GM21381 (cell line): ENCODE results near the gene BIN1.

Source experiments
- ATAC-seq: cut with Tn5 transposase; IDR thresholded peaks from one replicate; pipeline ENCODE4 v1.9.1; 2021; ENCODE audit warnings: mild to moderate bottlenecking, moderate library complexity; ENCODE audit not compliant: unreplicated experiment

The BIN1 gene

DNA sequence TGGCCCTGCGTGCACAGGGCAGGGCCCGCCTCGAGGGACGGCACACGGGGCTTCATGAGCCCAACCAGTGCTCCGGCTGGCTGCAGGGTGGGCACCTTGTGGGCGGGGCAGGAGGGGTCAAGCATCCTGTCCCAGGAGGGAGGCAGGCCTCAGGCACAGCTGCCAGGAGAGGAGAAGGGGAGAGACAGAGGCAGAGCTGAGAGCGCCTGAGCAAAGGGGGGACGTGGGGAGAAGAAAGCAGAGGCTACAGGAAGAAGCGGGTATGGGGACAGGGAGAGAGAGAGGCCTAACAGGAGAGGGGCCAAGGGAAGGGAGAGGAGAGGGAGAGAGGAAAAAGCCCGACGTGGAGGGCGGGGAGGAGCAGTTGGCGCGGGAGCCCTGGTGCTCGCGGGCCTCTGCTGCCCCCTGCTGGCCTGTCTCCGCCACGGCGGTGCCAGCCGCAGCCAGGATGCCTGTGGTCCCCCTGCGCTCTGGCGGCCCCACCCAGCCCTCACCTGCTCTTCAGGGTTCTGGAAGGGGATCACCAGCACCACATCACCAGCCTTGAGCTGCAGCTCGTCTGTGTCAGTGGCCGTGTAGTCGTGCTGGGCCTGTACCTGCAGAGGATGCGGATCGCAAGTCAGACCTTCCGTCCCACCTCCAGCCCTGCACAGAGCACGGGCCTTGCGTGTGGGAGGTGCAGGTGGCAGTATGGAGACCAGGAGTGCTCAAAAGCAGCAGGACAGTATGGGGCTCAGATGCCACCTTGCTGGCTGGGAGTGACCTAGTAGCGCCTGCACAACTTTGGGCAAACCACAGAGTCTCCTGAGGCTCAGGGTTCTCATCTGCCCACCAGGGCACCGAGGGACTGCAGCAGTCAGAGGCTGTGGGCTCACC is 56.8 kb downstream of the BIN1 start:
- peak; percentile 66 for ATAC-seq

DNA sequence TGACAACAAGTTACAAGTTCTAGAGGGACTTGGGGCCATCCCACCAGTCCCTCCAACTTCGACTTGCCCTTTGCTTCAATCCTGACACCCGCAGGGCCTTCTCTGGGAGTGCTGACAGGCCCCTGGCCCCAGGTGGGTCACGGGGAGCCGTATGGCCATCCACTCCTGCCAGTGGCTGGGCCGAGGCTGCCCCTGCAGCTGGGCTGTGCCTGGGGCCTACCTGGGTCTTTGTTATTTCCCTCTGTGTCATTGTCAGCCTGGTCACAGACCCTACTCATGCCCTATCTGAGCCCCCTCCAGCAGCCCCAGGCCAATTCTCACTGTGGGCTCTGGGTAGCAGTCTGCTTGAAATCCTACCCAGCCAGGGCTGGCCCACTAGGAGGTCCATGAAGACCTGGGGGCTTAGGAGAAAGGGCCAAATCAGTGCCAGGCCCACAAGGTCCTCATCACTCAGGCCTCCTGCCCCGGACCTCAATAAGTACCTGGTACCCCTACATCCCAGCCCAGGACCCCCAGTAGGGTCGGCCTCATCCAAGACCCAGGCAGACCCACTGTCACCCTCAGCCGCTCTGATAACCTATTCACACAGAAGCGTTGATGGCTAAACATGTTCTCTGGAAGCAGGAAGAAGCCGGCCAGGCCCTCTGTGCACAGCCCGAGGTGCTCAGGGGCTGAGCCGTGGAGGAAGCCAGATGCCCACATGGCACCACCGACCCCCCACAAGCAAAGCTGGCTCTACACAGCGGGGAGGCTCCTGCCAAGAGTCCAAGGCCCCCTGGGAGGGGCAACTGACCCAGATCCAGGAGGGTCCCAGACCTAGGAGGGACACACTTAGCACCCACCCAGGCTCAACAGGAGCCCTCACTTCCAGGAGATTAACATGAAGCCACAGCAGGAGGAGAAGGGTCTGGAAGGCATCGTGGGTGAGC is 57.7 kb downstream of the BIN1 start:
- ATAC-seq = no peak

DNA sequence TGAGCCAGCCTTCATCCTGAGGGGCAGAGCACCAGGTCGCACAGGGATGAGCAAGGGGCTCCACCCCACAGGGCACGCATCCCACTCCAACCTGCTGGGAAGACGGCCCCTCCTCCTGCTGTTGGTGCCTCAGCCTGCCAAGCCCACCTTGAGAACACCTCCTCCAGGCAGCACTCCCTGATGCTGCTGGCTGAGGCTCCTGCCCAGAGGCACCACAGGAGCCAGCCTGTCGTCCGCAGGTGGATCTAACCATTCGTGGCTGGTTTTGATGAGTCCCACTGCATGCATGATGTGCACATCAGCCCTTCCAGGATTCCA is 58.4 kb downstream of the BIN1 start:
- no peak for ATAC-seq

DNA sequence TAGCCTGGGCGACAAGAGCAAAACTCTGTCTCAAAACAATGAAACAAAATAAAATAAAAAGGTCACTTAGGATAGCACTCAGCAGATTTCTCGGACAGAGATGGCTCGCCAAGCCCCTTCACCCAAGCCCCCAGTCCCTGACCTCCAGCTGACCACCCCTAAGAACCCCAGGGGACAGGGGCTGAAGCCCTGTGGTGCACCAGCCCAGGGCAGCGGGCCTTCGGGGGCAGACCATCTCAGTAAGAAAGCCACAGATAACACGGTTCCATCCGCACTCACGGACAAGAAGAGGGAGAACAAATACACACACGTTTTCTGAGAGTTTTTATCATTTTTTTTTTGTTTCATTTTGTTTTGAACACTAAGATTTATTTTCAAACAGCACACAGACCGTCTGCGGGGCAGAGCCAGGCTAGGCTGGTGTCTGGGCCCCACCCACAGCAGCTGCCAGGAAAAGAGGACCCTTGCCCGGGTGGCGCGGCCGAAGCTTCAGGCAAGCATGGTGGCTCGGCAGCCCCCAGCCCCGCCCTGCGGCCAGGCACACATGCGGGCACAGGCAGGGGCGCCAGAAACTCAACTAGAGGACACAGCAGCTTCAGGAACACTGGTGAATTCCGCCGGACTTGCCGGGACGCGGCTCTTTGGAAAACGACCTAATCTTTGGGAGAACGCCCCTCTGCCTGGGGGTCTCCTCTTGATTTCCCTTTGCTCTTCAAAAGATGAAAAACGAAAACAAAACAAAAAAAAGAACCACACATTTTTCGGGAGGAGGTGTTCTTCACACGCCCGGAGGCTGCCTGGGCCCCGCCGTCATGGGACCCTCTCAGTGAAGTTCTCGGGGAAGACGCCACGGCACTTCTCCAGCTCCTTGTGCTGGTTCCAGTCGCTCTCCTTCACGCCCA is 59.0 kb downstream of the BIN1 start:
- ATAC-seq = no peak

DNA sequence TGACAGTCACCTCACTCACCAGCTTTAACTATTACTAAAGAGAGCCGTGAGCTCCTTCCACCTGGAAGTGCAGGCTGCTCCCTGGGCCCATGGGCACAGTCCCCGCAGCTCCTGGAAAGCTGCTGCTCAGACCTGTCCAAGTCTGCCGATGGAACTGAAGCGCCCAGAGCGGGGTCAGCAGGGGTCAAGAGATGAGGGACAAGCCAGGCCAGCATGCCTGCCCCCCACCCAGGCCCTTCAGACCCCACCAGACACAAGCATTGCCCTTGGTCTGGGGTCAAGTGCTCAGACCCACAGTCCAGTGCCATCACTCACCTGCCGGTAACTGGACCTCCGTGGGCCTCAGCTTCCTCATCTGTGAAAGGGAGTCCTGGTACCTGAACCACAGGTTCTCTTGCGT is 59.9 kb downstream of the BIN1 start:
- ATAC-seq = no peak

DNA sequence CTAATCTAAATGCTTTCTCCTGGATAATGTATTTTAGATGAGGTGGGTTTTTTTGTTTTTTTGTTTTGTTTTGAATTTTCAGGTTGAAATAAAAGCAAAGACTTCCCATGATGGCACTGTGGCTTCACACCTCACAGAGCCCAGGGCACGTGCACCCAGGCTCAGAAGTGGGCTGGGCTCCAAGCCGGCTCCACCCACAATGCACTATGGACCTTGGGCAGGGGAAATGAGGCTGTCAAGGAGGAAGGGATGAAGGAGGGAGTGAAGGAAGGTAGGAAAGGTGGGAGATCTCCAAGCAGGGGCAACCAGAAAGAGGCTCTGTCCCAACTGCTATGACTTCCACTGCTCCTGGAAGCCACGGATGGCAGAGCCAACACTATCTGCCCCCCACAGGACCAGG is 60.4 kb downstream of the BIN1 start:
- no peak for ATAC-seq

DNA sequence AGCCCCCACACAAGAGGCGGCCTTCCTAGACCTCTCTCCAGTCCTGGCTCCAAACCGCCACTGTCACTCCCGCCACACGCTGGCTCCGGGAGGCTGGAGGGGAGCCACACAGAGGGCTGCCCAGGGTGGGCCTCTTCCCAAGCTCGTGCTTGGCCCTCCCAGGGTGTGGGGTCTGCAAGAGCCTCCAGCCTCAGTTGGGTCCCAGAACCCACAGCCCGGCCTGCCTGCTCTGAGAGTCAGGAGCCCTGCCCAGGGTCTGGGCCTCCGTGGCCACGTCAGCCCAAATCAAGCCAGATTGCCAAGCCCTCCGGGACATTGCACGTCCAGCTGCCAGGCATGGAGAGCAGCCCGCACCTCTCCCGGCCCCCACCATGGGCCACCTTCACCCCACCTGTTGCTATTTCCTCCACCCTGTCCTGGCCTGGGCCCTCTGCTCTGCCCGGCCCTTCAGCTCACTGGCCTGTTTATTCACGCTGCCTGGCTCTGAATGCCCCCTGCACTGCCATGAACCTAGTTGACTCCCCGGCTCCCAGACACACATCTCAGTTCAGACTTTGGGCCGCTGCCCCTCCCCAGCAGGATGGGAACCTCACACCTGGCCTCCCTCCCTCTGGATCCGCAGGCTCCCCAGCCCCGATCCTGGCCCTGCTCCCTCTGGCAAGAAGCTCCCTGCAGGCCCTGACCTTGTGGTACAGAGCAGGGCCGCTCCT is 61.0 kb downstream of the BIN1 start:
- no peak for ATAC-seq

DNA sequence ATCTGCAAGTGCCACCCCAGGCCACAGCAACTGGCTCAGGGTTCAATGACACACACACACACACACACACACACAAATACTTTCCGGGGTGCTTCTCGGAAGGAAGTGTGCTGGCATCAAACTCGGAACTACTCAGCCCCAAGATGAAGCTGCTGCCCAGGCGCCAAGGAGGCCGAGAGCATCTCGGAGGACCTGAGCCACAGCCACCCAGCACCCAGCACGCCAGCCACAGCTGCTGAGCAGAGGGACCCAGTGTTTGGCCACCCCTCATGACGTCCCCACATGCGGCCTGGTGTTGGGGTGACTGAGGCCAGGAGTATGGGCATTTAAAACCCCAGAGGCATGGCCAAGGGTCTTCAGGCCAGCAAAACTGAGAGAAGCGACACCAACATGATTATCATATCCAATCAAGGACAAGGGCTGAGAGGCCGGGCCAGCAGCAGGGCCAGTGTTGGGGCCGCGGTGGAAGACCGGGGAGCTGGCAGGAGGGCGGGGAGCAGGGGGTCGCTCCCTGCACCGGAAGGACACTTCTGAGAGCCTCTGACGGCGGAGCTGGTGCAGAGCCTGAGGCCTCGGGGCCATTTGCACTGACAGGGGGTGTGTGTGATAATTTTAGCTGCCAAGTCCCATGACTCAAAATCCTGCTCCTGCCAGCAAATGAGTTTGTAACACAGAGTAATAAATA is 61.8 kb downstream of the BIN1 start:
- no peak for ATAC-seq

DNA sequence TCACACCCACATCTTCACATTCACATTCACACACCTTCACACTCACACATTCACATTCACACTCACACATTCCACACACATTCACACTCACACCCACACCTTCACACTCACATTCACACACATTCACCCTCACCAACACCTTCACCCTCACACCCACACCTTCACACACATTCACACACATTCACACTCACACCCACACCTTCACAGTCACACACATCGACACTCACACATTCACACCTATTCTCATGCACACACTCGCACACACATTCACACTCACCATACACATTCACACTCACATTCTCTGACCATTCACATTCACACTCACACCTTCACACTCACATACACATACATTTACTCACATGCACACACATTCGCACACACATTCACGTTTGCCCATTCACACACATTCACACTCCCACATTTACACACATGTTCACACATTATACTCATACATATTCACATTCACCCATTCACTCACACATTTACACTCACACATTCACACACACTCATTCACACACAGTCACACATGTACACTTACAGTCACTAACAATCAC is 62.7 kb downstream of the BIN1 start:
- ATAC-seq = no peak

DNA sequence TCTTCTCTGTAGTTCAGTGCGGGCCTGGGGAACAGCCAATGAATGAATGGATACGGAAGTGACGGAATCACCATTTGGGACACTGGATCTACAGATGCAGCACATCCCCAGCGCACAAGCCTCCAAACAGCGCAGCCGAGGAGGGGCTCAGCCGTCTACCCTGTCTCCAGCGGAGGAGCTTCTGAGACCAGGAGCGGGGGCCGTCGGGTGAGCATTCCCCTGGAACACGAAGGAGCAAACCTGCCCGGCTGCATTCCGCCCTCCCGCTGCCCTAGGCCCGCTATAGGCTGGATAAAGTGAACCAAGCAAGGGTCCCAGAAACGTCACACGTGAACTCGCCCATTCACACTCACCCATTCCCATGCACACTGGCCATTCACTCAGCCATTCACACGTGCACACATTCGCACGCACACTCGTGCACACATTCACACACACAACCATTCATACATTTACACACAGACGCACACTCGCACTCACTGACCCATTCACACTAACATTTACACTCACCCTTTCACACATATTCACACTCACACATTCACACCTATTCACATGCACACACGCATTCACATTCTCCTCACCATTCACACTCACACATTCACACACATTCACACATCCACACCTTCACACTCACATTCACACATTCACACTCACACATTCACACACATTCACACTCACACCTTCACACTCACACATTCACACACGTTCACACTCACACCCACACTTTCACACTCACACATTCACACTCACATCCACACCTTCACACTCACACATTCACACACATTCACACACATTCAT is 63.4 kb downstream of the BIN1 start:
- ATAC-seq = no peak

DNA sequence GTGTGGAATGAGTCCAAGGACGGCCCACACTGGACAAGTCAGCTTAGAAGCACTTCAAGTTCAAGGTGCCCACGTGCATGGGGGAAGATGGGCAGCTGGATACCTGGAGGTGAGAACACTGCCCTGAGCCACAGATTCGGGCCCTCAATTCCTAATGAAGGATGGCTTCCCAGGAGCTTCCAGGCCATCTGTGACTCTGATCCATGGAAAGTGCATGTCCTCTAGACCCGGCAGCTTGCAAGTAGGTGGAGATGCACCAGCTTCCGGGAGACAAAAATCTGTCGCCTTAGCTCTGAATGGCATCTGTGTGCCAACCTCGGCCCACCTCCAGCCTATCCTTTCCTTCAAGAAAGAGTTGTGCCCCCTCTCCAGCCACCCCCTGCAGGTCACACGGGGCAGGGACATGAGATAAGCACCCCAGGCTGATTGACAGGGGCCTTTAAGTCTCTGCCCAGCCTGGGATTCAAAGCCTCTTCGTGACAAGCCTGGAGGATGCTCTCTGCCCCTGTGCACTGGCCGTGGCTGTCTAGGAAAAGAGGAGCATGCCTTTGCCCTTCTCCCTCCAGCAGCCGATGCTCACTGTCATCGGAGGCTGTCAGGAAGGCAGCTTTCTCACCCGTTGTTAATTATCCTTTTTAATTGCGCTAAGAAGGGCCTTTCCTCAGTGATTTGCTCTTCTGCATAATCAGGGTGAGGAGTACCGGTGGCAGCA is 65.5 kb downstream of the BIN1 start:
- ATAC-seq = no peak

DNA sequence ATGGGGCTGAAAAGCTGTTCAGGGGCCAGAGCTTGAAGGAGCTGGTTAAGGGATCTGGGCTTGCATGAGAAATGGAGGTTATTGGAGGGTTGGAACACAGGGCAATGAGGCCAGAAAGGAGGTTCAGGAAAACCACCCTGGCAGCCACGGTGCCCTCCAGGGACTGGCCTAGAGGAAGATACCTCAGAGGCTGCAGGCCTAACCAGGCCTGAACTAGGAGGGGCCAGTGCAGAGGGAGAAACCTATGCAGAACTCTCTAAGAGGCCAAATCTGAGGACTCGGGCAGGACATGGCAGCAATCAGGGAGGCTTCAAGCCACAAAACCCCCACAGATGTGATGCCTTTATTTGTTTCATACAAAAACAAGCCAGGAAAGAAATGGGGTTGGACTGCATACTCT is 66.8 kb downstream of the BIN1 start:
- ATAC-seq = no peak

DNA sequence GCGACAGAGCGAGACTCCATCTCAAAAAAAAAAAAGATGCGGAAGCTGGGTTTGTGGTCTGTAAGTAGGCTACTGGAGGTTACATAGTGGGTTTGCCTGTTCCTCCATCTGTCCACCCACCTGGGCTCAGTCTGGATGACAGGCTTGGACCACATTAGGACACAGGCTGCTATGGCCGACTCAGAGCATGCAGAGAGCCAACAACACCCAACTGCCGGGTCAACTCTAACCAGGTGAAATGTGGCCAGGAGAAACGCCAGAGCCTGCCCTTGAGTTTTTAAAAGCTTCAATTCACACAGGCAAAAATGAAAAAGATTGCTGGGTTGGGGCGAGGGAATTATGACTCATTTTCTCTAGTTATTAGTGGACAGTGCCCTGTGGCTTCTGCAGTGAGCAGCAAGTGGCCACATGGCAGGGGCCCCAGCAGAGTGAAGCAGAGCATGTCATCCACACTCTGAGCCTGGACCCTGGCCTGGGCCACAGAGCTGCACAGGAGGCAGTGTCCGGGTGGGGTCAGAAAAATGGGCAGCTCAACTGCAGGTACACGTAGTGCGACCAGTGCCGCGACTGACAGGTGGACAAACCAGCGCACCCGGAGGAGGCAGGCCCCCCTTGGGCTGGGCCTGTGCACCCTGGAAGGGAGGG is 67.4 kb downstream of the BIN1 start:
- peak; percentile 54 for ATAC-seq

DNA sequence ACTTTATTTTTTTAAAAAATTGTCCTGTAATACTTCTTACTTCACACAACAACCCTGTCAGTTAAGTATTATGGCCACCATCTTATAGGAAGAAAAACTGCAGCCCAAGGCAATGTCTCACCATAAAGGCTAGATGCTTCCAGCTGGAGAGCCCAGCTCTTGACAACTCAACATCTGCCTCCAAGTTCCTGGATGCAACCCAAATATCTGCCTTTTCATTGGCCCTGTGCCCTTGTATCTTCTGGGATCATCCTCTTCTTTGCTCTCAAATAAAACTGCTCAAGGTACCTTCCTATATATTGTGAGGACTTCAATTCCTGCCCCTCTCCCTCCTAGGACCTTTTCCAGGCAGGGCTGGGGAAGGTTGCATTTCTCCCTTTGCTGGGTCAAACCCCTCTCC is 69.5 kb downstream of the BIN1 start:
- no peak for ATAC-seq

DNA sequence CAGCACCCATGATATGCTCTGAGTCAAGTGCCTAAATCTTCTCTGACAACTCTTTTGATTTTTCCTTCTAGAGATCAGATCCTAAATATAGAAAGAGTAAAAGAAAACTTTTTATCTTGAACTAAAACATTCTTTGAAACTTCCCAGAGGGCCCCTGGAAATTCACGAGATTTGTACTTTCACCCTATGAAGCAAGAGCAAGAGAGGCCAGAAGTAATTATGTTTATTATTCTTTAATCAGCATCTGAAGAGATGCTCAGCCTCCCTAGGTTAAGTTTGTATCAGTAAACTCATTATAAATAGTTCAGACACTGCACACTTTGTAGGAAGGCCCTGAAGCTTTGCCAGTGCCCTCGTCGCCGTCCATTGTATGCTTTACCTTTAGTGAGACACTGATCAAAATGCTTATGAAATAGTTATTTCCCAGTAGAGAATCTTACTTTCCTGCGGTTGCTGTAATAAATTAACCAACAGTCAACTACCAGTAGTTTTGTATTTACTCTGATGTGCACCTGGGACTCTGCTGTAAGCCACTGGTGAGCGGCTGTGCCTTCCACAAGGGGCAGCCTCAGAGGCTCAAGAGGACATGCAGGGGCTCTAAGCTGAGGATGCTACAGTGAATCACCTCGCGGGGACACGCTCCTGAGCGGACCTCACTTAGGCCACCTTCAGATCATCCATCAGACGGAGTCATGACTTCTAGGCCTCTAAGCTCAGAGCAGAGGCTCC is 71.9 kb downstream of the BIN1 start:
- ATAC-seq = peak; percentile 63

DNA sequence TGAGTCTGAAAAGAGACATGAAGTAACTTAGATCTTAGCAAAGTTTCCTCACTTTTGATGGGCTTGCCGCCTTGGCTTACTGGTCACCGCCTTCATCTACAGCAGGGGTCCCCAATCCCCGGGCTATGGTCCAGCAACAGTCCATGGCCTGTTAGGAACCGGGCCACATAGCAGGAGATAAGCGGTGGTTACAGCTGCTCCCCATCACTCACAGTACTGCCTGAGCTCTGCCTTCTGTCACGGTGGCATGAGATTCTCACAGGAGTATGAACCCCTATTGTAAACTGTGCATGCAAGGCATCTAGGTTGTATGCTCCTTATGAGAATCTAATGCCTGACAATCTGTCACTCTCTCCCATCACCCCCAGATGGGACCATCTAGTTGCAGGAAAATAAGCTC is 72.9 kb downstream of the BIN1 start:
- no peak for ATAC-seq

DNA sequence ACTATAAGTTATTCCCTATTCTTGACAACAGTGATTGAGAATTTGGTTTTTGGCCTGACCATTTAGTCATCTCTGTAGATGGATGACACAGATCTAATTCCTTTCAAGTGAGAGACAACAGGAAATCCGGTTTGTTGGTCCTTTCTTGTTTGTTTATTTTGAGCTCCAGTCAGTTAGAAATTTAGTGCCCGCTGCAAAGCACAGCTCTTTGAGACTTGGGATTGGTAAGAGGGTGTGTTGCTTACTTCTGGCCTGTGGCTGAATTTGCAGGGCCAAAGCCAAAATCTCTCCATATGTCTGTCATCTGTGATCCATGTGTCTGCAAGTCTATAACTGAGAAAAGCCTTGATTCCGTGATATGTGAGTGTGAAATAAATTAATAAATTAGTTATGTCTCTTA is 74.3 kb downstream of the BIN1 start:
- ATAC-seq = no peak
